ENCODE data around the gene GSTT4.

DNA sequence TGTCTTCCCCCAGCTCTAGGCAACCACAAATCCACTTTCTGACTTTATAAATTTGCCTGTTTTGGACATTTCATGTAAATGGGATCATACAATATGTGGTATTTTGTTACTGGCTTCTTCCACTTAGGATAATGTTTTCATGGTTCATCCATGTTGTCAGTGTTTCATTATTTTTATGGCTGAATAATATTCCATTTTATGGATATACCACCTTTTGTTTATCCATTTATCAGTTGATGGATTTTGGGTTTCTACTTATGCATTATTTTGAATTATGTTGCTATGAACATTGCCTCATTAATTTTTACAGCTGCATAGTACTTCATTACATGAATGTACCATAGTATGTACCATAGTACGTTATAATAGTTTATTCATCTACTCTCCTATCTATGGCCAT, 10.9 kb upstream of the GSTT4 start:
- TF ChIP-seq, protein P1, sequence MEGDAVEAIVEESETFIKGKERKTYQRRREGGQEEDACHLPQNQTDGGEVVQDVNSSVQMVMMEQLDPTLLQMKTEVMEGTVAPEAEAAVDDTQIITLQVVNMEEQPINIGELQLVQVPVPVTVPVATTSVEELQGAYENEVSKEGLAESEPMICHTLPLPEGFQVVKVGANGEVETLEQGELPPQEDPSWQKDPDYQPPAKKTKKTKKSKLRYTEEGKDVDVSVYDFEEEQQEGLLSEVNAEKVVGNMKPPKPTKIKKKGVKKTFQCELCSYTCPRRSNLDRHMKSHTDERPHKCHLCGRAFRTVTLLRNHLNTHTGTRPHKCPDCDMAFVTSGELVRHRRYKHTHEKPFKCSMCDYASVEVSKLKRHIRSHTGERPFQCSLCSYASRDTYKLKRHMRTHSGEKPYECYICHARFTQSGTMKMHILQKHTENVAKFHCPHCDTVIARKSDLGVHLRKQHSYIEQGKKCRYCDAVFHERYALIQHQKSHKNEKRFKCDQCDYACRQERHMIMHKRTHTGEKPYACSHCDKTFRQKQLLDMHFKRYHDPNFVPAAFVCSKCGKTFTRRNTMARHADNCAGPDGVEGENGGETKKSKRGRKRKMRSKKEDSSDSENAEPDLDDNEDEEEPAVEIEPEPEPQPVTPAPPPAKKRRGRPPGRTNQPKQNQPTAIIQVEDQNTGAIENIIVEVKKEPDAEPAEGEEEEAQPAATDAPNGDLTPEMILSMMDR (IDR thresholded peaks at IDR 0.05), result no peak
- no peak for TF ChIP-seq POLR2A (IDR thresholded peaks at IDR 0.05)
- no peak for TF ChIP-seq POLR2AphosphoS5 (IDR thresholded peaks at IDR 0.05)
